VCaP (cell line): ENCODE data around the gene HBG1.
"Not testable (repeated sequence)": the region's sequence is repeated elsewhere in the genome, so short reads cannot be mapped to it uniquely, and the experiment has no call there.

ENCODE experiments used
- H3K27ac ChIP-seq: fragments of 450-650 bp; 2 replicates; pipeline ENCODE4 v1.5.1; 2017
- CTCF ChIP-seq: fragments of 450-650 bp; conservative IDR thresholded peaks from 2 replicates; pipeline ENCODE4 v1.5.1; 2017; ENCODE audit warnings: mild to moderate bottlenecking, moderate library complexity

Gene HBG1

GRCh38 chr11:5249807-5250396, at the start of gene HBG1:
Gene HBG1 (minus strand): TSS chr11:5249857. CDS start chr11:5249804, 53 bp downstream.
- H3K27ac ChIP-seq, result not testable (repeated sequence)

GRCh38 chr11:5298451-5298850, 48.8 kb upstream of the HBG1 start:
- no peak for TF ChIP-seq CTCF
- H3K27ac ChIP-seq, result no peak overlapping the region

- TF ChIP-seq CTCF, result no peak
- no peak overlapping the region for H3K27ac ChIP-seq
Observed at GRCh38 chr11:5297721-5298323, 48.2 kb upstream of the HBG1 start.

GRCh38 chr11:5294342-5294995, 44.8 kb upstream of the HBG1 start:
- H3K27ac ChIP-seq, result not testable (repeated sequence)

- TF ChIP-seq CTCF, result no peak
- no peak overlapping the region for H3K27ac ChIP-seq
Observed at GRCh38 chr11:5293028-5293427, 43.4 kb upstream of the HBG1 start.

- peak; percentile 77 for TF ChIP-seq CTCF
- H3K27ac ChIP-seq, result no peak overlapping the region
Observed at GRCh38 chr11:5291207-5291838, 41.7 kb upstream of the HBG1 start.

GRCh38 chr11:5290106-5290505, 40.4 kb upstream of the HBG1 start:
- no peak overlapping the region for H3K27ac ChIP-seq
- no peak for TF ChIP-seq CTCF

GRCh38 chr11:5289696-5290095, 40.0 kb upstream of the HBG1 start:
- no peak for TF ChIP-seq CTCF
- no peak overlapping the region for H3K27ac ChIP-seq
